Panc1 (cell line): ENCODE data around the gene CDV3. TPM values are rescaled to one million over a fixed set of nuclear protein-coding genes. Genes with fewer than 3 reads are reported as not detected.
A peak's percentile ranks its signal among the peaks of the same experiment; 100 is the strongest.

Experiments used
- ATAC-seq: fragments of 200-7000 bp; cut with Tn5 transposase; 2 replicates; pipeline ENCODE4 v1.9.1; 2020; ENCODE audit warnings: mild to moderate bottlenecking, moderate library complexity
- BruUV-seq: library from RNA; stranded (reverse); fragments of 400-500 nt; replicated peaks from 2 replicates; lab custom pipeline; 2021; lab: Mats Ljungman, UMichigan
- CTCF ChIA-PET: fragments of 300-600 bp; sonication (Branson Sonifier 250); formaldehyde crosslinking; loops from one replicate; lab custom pipeline; 2022; ENCODE audit warnings: antibody characterized with exemption; lab: Charles Lee
- POLR2A ChIA-PET: fragments of 300-600 bp; sonication (Branson Sonifier 250); formaldehyde crosslinking; loops from one replicate; lab custom pipeline; 2022; ENCODE audit warnings: antibody characterized with exemption; lab: Charles Lee
- DNase-seq: peaks from one replicate; pipeline ENCODE4 v3.0.0-alpha.2; 2010; ENCODE audit warnings: low read depth, low spot score
- H3K27ac ChIP-seq: 2 replicates; pipeline ENCODE4 v1.5.1; 2011; ENCODE audit warnings: mild to moderate bottlenecking, low read length, inconsistent platforms
- H3K27me3 ChIP-seq: fragments of 200-500 bp; sonication (Bioruptor generic); 2 replicates; pipeline ENCODE4 v1.6.0; 2014; ENCODE audit warnings: low read length, inconsistent platforms; ENCODE audit not compliant: control insufficient read depth, insufficient read depth
- H3K36me3 ChIP-seq: fragments of 200-500 bp; sonication (Bioruptor generic); 2 replicates; pipeline ENCODE4 v1.5.1; 2014; ENCODE audit warnings: inconsistent platforms, mild to moderate bottlenecking, low read length, moderate library complexity; ENCODE audit not compliant: control insufficient read depth, insufficient read depth
- H3K4me1 ChIP-seq: 2 replicates; pipeline ENCODE4 v1.5.1; 2011; ENCODE audit warnings: inconsistent platforms, mild to moderate bottlenecking, low read length, moderate library complexity; ENCODE audit not compliant: control insufficient read depth, insufficient read depth
- H3K4me3 ChIP-seq, 2 experiments: 2 replicates each; pipeline ENCODE4 v1.5.1; 2011 to 2012; ENCODE audit warnings: low read depth in 2 of 2, low read length in 2 of 2, mild to moderate bottlenecking in 2 of 2, inconsistent platforms in 1 of 2, moderate library complexity in 1 of 2
- H3K9me3 ChIP-seq: fragments of 200-500 bp; sonication (Bioruptor generic); 2 replicates; pipeline ENCODE4 v1.5.1; 2014; ENCODE audit warnings: low read depth, mild to moderate bottlenecking, inconsistent platforms, low read length, moderate library complexity; ENCODE audit not compliant: control insufficient read depth, insufficient read depth
- CTCF ChIP-seq: fragments of 450-650 bp; IDR thresholded peaks from 2 replicates; pipeline ENCODE4 v1.5.1; 2017; ENCODE audit warnings: mild to moderate bottlenecking
- POLR2AphosphoS5 ChIP-seq: IDR thresholded peaks from 2 replicates; pipeline ENCODE4 v1.6.1; 2012; ENCODE audit warnings: mild to moderate bottlenecking, low read depth, low read length, moderate library complexity
- REST ChIP-seq, 2 experiments: IDR thresholded peaks; 2 replicates each; pipeline ENCODE4 v1.6.1; 2011 to 2012; ENCODE audit warnings: low read depth in 2 of 2, control low read depth in 1 of 2, low read length in 1 of 2, mild to moderate bottlenecking in 1 of 2, moderate library complexity in 1 of 2; ENCODE audit not compliant: insufficient read depth in 1 of 2
- SIN3A ChIP-seq: IDR thresholded peaks from 2 replicates; pipeline ENCODE4 v1.6.1; 2012; ENCODE audit warnings: low read depth, mild to moderate bottlenecking, low read length, moderate library complexity, borderline replicate concordance; ENCODE audit not compliant: insufficient read depth
- TCF7L2 ChIP-seq: IDR thresholded peaks from 2 replicates; pipeline ENCODE4 v1.6.1; 2011; ENCODE audit warnings: mild to moderate bottlenecking, low read depth, low read length, inconsistent platforms
- in situ Hi-C: cut with HindIII; loops from 2 replicates; pipeline ENCODE4 v1.10.0; 2016; ENCODE audit warnings: low sequenced_read_pairs, low pct_unique_long_range_greater_than_20kb
- intact Hi-C: fragments of 100-400 bp; cut with micrococcal nuclease; formaldehyde crosslinking; loops from one replicate; pipeline ENCODE4 v1.10.0; 2022; ENCODE audit not compliant: unreplicated experiment
- total RNA-seq: library from RNA; stranded (reverse); gene quantifications from one replicate; pipeline ENCODE4 v1.2.1, GENCODE V29; 2021; ENCODE audit not compliant: unreplicated experiment

Gene CDV3
- total RNA-seq, 1 experiment from 2014 or later = 506 TPM

- Histone ChIP-seq H3K9me3 (no peaks in the 10 kb centered on the region), H3K36me3 (no peaks in the 10 kb centered on the region), H3K4me3 (no peak overlapping the region), H3K27me3 (no peaks in the 10 kb centered on the region), H3K4me1 (peaks cover 18% of the 10 kb centered on the region), H3K27ac (peak overlapping the region; percentile 49)
- in situ Hi-C loops (no loop called here), intact Hi-C loops (no loop called here)
- DNase-seq = no peak
- POLR2A ChIA-PET = interaction anchor here (1.5 kb wide), 1 partner anchor 8 kb away, joined by 3 read pairs; no protein-coding TSS in a partner anchor
- BruUV-seq = no TSS peak
- TF ChIP-seq CTCF (no peak), POLR2AphosphoS5 (no peak), SIN3A (no peak), REST (IDR thresholded peaks at IDR 0.05; ENCODE audit: insufficient read depth in 1 of 2, low read depth in 2 of 2, low read length in 1 of 2) (no peak), TCF7L2 (no peak)
- CTCF ChIA-PET = no interaction called here
- ATAC-seq = no peak
Measured at GRCh38 chr3:133563816-133564215, 9.7 kb upstream of the CDV3 start.

- ChIA-PET CTCF (interaction anchor here (0.6 kb wide), 1 partner anchor 115 kb away, joined by 4 read pairs; no protein-coding TSS in a partner anchor), POLR2A (interaction anchor here (0.6 to 0.7 kb wide), 2 partner anchors 127 to 1581 kb away, joined by 4 to 14 read pairs; no protein-coding TSS in a partner anchor)
- Histone ChIP-seq H3K4me3 (no peak overlapping the region), H3K36me3 (no peaks in the 10 kb centered on the region), H3K9me3 (no peaks in the 10 kb centered on the region), H3K4me1 (peaks cover 34% of the 10 kb centered on the region), H3K27me3 (no peaks in the 10 kb centered on the region), H3K27ac (peak overlapping the region; percentile 97)
- ATAC-seq (peak; percentile 12; the same call in 1 of the 2 replicates), DNase-seq (peak; percentile 79)
- BruUV-seq = no TSS peak
- intact Hi-C loops (no loop called here), in situ Hi-C loops (no loop called here)
- no peak for TF ChIP-seq TCF7L2
Measured at GRCh38 chr3:133568294-133569014, 5.0 kb upstream of the CDV3 start.
